Lung (tissue), 12 donors: ENCODE results near the gene CTPS1. TPM values are rescaled to one million over a fixed set of nuclear protein-coding genes. Genes with fewer than 3 reads are reported as not detected.
A peak's percentile ranks its signal among the peaks of the same experiment; 100 is the strongest.

Experiments
- ATAC-seq: fragments of 200-7000 bp; cut with Tn5 transposase; one replicate; pipeline ENCODE4 v1.9.1; 2020; ENCODE audit warnings: moderate number of reproducible peaks; ENCODE audit not compliant: insufficient read depth, low FRiP score
- DNase-seq, 3 donors: peaks; one replicate each; pipeline ENCODE4 v3.0.0-alpha.2; 2013 to 2017
- H3K27ac ChIP-seq, 2 donors: one replicate each; pipeline ENCODE4 v1.5.1; 2013; ENCODE audit warnings: mild to moderate bottlenecking in 2 of 2, moderate library complexity in 2 of 2, control low read depth in 1 of 2, inconsistent platforms in 1 of 2, low read depth in 1 of 2, low read length in 1 of 2
- H3K27me3 ChIP-seq, 3 donors: one replicate each; pipeline ENCODE4 v1.5.1; 2013; ENCODE audit warnings: low read length in 2 of 3; ENCODE audit not compliant: control insufficient read depth in 3 of 3, insufficient read depth in 3 of 3
- H3K36me3 ChIP-seq, 4 donors: one replicate each; pipeline ENCODE4 v1.5.1; 2013; ENCODE audit warnings: low read length in 4 of 4, mild to moderate bottlenecking in 1 of 4, moderate library complexity in 1 of 4; ENCODE audit not compliant: control insufficient read depth in 4 of 4, insufficient read depth in 4 of 4
- H3K4me1 ChIP-seq, 5 donors: one replicate each; pipeline ENCODE4 v1.5.1; 2013; ENCODE audit warnings: low read length in 5 of 5, mild to moderate bottlenecking in 2 of 5, moderate library complexity in 1 of 5; ENCODE audit not compliant: control insufficient read depth in 5 of 5, insufficient read depth in 5 of 5
- H3K4me3 ChIP-seq: one replicate; pipeline ENCODE4 v1.5.1; 2013; ENCODE audit warnings: mild to moderate bottlenecking, control low read depth, moderate library complexity
- H3K9ac ChIP-seq, 2 donors: one replicate each; pipeline ENCODE4 v1.5.1; 2013; ENCODE audit warnings: low read length in 2 of 2, control low read depth in 1 of 2; ENCODE audit not compliant: insufficient read depth in 1 of 2
- H3K9me3 ChIP-seq, 4 donors: one replicate each; pipeline ENCODE4 v1.5.1; 2013; ENCODE audit warnings: low read length in 3 of 4, mild to moderate bottlenecking in 1 of 4, moderate library complexity in 1 of 4; ENCODE audit not compliant: control insufficient read depth in 4 of 4, insufficient read depth in 3 of 4
- CTCF ChIP-seq: IDR thresholded peaks from 2 replicates; pipeline ENCODE4 v1.5.1; 2012; ENCODE audit warnings: mild to moderate bottlenecking; ENCODE audit errors: control extremely low read depth, extremely low read depth
- WGBS, 2 donors: extraction: QIAGEN DNeasy Blood & Tissue Kit; methylation state at CpG; one replicate each; pipeline ENCODE4 v1.1.7; 2013; 5-methylcytosine and 5-hydroxymethylcytosine counted together
- polyA plus RNA-seq, 2 donors: library from polyadenylated mRNA; stranded (reverse); fragments of 200-250 nt; gene quantifications; one replicate each; pipeline ENCODE4 v1.2.1, GENCODE V29; 2013
- total RNA-seq, 2 donors: library from RNA; depleted of rRNA in 1 of 2; stranded (reverse); fragments of >200 nt in 1 of 2; gene quantifications; one replicate each; pipeline ENCODE4 v1.2.1, GENCODE V29; 2014 to 2021
- donor health status: control.
- donor health status: control.
- donor health status: Bipolar disorder and iron deficiency.
- donor health status: healthy.
- donor health status: DM: yes; HTN: yes; CAD: no.

The CTPS1 gene
- total and polyA plus RNA-seq, 4 donors, result 10.6 to 26.0 (median 19.5) TPM

- WGBS, 2 donors, result 60 to 64% methylated on average over 12 of the region's 12 CpGs
- H3K9ac ChIP-seq, result peak within 1 kb of the TSS in 1 of 2 donors; percentile 16
- H3K36me3 ChIP-seq, result peaks cover 0 to 7% (median 7%) of the 10 kb centered on the region in 4 donors
- DNase-seq (peak; percentile 78 to 82 (median 79)), ATAC-seq (no peak)
- peaks cover 0 to 14% (median 7%) of the 10 kb centered on the region in 5 donors for H3K4me1 ChIP-seq
- no peaks in the 10 kb centered on the region for H3K9me3 ChIP-seq
- no peak within 1 kb of the TSS for H3K4me3 ChIP-seq
- TF ChIP-seq CTCF, result no peak
- no peaks in the 10 kb centered on the region for H3K27me3 ChIP-seq
- H3K27ac ChIP-seq, result peak within 1 kb of the TSS in 1 of 2 donors; percentile 63
Observed at GRCh38 chr1:41021526-41022308, 42.2 kb downstream of the CTPS1 start, which contains the start of gene SLFNL1. TSS of gene SLFNL1 (minus strand) at chr1:41021725. CDS start at chr1:41020660, 1,065 bp downstream.

- no peak for DNase-seq
- ATAC-seq, result no peak
- Histone ChIP-seq H3K27me3 (no peaks in the 10 kb centered on the region), H3K36me3 (peaks cover 3 to 12% (median 6%) of the 10 kb centered on the region in 4 donors), H3K4me3 (no peak overlapping the region), H3K9me3 (no peaks in the 10 kb centered on the region), H3K9ac (no peak overlapping the region), H3K4me1 (peaks cover 0 to 14% (median 7%) of the 10 kb centered on the region in 5 donors), H3K27ac (no peak overlapping the region)
- TF ChIP-seq CTCF, result no peak
- 93 to 95% methylated on average over 10 of the region's 10 CpGs for WGBS, 2 donors
Observed at GRCh38 chr1:41022424-41022823, 42.9 kb downstream of the CTPS1 start.

DNA sequence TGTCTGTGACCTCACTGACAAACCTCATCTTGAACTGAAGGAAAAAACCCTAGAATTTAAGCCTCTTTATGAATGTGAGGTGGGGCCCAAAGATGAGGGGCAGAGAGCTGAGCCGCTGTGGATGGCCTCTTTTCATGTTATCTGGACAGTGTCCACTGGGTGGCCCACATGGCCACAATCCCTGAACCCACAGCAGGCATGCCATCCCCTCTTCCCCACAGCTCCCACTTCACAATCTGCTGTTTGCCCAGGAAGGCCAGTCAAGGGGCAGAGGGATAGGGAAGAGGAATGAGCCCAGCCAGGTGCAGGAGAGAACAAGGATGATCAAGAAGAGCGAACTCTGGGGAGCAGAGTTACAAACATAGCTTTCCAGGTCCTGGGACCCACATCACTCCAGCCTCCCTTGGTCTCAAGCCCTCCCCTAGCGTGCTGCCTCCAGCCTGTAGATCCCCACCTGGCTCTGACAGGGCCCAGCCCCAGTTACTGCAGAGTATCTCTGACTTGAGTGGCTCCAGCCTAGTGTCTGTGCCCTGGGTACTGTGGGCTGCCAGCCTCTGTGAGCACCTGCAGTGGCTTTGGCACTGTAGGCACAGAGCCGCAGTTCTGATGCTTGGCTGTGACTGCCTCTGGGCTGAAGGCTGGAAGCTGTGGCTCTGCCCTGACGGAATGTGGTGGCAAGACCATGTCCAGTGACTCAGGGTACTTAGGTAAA, 43.9 kb downstream of the CTPS1 start:
- Histone ChIP-seq H3K27me3 (no peaks in the 10 kb centered on the region), H3K9ac (no peak overlapping the region), H3K36me3 (peaks cover 5 to 22% (median 11%) of the 10 kb centered on the region in 4 donors), H3K4me1 (peaks cover 0 to 14% (median 7%) of the 10 kb centered on the region in 5 donors), H3K4me3 (no peak overlapping the region), H3K9me3 (no peaks in the 10 kb centered on the region), H3K27ac (no peak overlapping the region)
- no peak for ATAC-seq
- DNase-seq, result no peak
- 94 to 97% methylated on average over 5 of the region's 5 CpGs for WGBS, 2 donors
- no peak for TF ChIP-seq CTCF
